Activated CD4-positive, alpha-beta T cell treated with anti-CD3 and anti-CD28 coated beads, Interleukin-2, amount 50 U/mL, for 48 hours (primary cell): ENCODE measurements around the gene KCNA3.
"Not testable (repeated sequence)": the region's sequence is repeated elsewhere in the genome, so short reads cannot be mapped to it uniquely, and the experiment has no call there.

Experiments
- DNase-seq, 2 experiments: peaks; one replicate each; pipeline ENCODE4 v3.0.0-alpha.2; 2020

KCNA3 gene

DNA sequence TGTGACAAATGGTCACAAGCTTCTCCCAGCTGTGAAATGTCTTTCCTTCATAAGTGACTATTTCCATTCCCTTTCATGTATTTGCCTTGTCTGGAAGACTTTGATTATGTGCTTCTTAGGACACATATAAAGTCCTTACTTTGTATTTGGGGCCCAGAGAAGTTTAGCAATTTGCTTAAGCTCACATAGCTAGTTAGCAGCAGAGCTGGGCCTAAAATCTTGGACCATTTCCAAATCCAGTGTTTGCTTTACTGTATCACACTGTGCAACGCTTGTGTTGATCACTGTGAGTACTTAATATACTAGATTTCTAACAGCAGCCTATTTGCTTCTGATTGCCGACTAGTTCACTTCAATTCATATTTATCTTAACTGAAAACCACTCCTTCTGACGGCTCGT is 2.2 kb upstream of the KCNA3 start:
- DNase-seq, result no peak

DNA sequence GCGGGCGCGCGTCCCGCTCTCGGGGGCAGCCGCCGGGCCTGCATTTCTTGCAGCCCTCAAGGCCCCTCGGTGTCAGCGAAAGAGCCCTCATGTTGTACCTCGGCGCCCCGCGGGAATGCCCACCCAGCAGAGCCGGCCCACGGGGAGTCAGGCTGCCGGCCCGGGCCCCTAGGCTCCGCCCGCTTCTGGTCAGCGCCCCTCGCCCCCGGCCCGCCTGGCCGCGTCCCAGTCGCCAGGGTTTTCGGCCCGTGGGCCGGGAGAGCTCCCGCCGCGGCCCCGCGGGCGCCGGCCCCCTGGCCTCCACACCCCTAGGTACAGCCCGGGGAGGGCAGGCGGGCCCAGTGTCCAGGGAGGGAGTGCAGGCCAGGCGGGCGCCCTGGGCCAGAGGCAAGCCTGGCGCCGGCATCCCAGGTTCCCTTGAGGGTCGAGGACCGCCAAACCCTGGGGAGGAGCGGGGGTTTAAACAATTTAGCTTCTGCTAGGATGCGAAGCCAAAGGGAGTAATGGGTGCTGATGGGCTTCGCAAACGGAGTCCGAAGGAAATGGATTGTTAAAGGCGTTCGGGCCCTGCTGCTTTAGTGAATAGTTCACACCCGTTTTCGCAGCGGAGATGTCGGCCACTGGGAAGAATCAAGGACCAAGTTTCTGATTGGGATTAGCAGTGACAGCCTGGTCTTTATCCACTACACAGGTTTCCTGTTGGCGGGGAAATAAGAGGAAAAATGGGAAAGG is 486 bp upstream of the KCNA3 start:
- DNase-seq, result no peak

DNA sequence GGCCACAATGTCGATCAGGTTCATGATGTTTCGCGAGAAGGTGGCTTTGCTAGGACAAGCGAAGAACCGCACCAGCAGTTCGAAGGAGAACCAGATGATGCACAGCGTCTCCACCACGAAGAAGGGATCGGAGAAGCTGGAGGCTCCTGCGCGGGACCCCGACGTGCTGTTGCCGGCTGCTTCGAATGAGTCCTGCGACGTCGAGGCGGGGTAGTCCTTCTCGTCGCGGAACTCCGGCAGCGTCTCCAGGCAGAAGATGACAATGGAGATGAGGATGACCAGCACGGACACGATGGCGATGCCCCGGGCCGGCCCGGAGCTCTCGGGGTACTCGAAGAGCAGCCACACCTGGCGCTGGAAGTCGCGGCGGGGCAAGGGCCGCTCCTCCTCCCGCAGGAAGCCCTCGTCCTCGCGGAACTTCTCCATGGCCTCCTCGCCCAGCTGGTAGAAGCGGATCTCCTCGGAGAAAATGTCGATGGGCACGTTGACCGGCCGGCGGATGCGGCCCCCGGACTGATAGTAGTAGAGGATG is 869 bp downstream of the KCNA3 start:
- peak; percentile 33 to 43 for DNase-seq

DNA sequence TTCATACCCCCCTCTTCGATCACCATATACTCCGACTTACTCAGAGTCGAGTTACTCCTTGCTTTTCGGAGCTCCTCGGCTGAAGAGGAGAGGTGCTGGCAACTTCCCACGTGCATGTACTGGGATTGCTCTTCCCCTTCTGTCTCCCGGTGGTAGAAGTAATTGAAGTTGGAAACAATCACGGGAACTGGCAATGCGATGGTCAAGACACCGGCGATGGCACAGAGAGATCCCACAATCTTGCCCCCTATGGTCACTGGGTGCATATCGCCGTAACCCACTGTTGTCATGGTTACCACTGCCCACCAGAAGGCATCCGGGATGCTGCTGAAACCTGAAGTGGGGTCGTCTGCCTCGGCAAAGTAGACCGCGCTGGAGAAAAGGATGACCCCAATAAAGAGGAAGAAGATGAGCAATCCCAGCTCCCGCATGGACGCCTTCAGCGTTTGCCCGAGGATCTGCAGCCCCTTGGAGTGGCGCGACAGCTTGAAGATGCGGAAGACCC is 1.5 kb downstream of the KCNA3 start:
- peak in 1 of 2 experiments; percentile 27 for DNase-seq

DNA sequence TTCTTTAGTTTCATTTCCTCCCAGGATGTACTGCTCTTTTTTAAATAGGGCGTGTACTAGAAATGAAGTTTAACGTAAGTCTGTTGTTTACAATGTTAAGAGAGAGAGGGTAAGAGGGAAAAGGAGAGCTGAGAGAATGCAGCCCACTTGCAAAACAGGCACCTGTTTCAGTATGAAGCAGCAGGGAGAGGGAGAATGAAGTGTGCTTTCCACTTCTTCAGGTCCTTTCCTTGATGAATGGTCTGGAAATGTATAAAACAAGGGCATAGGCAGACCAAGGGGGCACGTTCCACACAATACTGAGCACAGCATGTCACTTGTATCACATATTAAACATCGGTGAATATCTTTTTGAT is 2.0 kb downstream of the KCNA3 start:
- peak in 1 of 2 experiments; percentile 34 for DNase-seq

- DNase-seq, result peak; percentile 67 to 77
Observed at GRCh38 chr1:110672001-110672752, 2.6 kb downstream of the KCNA3 start.

- no peak for DNase-seq
Observed at GRCh38 chr1:110671361-110671760, 3.4 kb downstream of the KCNA3 start.

DNA sequence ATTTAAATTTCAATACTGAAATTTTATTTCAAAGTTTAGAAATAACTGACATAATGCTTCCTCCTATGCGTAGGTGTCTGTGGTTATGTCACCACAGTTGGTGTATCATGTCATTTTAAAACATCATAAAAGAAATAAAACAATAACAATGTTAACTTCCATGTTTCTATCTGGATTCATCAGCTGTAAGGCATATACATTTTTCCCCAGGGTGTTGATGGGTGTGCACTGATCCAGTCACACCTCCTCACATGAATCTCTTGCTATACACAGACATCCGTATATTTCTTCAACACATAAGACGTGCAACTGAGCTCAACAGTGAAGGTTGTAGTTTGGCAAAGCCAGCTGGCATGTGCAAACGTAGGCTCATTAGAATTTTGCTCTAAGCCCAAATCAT is 6.2 kb downstream of the KCNA3 start:
- no peak for DNase-seq

DNA sequence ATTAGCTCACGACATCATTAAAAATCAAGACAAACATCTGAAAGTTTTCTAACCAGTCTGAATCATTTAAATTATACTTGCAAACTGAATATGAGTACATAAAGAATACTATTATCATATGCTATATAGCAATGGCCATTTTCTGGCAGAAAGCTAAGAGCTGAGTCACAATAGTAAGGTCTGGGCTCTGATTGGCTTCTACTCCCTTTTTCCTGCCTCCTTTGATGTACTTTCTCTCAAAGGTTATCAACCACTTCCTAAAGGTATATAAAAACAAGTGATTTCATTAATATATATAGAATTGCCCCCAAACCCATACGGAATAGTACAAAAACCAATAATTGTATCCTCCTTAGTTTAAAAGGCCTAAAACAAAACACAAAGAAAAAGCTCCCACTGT is 7.0 kb downstream of the KCNA3 start:
- no peak for DNase-seq

DNA sequence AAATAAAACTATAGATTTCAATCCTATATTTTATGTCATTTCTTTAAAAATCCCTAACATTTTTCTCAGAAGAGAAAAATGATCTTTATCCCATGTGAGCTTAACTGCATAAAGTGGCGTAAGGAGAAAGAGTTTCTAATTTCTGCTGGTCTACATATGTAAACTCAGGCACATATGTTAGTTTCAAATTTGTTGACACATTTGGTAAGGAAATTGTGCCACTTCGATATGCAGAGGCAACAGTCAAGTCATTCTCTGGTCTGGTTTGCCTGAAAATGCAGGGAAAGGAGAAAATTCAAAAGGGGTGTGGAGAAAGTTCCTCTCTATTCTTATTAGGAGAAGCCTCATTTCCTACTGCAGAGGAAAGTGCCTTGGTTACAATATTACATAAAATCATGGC is 11.5 kb downstream of the KCNA3 start:
- no peak for DNase-seq

GRCh38 chr1:110659559-110659958 is 15.2 kb downstream of the KCNA3 start:
- not testable (repeated sequence) for DNase-seq

- no peak for DNase-seq
Observed at GRCh38 chr1:110657351-110657750, 17.4 kb downstream of the KCNA3 start.

- DNase-seq, result no peak
Observed at GRCh38 chr1:110650609-110651008, 24.1 kb downstream of the KCNA3 start.

GRCh38 chr1:110648417-110648816 is 26.3 kb downstream of the KCNA3 start:
- no peak for DNase-seq

DNA sequence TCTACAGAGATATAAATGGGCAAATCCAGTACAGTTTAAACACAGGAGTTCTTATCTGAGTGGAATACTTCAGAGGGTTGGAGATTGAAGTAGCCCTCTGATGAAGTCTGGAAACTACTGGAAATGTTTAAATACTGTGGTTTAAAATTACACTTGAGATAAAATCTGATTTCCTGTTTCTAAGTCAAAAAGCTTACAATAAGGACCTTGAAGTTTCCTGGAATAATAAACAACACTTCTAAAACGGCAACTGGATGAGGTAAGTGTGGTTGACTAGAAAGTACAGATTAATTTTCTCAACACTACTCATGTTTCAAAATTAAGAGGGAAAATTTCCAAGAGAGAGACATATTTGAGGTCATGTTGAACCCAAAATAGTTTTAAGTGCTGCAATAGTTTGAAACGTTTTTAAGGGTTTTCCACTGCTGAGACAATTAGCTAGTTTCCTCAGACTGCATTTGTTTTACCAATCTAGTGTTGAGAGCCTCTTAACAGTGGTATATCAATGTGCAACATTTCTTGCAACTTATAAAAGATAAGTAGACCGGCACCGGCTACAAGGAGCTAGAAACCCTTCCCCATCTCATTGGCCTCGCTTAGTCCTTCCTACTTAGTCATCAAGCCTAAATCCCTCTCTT is 27.4 kb downstream of the KCNA3 start:
- no peak for DNase-seq

DNA sequence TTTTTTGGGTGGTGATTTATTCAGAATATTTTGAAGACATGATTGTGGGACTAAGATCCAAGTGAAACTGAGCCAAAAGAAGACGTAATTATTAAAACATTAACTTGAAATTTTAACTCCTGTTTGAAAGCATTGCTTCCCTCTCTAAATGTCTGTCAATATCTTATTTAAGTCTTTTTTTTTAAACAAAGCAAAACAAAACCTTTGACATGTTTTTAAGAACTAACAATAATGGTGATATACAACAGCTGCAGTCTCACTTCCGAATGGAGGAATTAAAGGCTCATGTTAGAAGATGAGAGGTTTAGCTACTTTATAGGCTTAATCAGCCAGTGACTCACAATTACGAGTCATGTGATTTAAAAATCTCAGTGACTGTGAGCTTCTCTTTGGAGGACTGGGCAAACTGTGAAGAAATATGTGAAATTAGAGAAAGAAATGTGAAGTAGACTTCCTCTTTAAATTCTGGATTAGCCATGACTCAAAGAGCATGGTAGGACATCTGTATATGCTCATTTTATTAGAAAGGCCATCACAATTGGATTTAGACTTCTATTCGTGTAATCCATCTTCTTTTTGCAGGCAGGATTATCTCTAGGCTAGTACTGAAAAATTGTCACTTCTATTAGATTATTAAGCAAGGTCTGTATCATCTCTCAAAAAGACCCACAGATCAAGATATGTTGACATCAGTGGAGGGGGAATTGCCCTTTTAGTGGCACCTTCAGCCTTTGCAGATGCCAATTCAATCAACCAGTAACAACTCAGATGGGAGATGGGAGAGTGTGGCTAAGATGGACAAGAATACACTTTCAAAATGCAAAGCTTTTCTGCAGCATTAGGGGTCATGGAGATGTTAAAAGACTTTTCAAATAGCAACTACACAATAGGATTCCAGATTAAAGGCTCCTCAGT is 28.7 kb downstream of the KCNA3 start:
- no peak for DNase-seq

DNA sequence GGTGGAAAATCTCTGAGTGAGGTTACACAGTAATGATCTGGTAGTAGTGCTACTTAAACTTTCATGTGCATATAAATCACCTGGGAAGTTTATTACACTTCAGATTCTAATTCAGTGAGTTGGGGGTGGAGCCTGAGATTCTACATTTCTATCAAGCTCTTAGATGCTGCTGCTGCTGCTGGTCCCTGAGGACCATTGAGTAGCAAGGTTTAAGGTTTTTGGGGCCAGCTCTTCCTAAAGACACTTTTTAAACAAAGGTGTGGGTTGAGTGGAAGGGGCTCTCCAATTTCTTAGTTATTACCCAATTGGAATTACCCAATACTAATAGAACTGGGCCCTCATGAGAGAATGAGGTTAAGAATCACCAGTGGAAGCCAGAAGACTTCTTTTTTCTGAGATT is 29.5 kb downstream of the KCNA3 start:
- no peak for DNase-seq

- DNase-seq, result no peak
Observed at GRCh38 chr1:110643879-110644472, 30.8 kb downstream of the KCNA3 start.

GRCh38 chr1:110639724-110640386 is 34.9 kb downstream of the KCNA3 start:
- no peak for DNase-seq

DNA sequence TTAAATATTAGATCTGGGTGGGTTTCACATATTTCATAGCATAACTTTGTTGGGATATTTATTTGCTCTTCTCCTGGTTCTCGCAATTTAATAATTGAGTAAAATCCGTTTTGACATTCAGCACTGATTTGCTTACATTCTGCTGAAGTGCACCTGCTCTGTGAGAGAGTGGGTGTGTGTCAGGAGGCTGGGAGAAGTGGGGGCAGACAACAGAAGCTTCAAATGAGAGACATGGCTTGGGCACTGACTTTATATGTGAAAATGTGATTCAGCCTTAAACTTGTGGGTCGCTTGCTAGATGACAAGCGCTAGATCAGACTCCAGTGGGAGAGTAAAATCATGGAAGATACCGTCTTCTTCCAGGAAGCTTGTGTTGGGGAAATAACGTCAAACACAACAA is 36.2 kb downstream of the KCNA3 start:
- DNase-seq, result no peak

DNA sequence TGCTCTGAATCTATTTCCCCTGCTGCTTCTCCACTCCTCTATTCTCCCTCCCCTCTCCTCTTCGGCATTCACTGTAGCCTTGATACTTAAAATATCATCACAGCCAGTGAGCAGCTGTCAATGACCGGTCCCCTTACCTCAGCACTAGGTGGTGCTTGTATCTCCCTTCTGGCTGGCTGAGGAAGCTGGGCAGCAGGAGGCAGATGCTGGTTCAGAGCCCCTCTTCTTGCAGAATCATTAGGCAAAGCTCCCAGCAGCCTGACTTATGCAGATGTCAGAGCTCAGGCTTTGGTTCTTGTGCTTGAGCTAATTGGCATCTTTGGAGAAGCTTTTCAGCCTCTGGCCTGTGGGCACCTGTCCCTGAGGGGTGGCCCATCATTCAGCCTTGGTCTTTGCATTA is 36.7 kb downstream of the KCNA3 start:
- no peak for DNase-seq

GRCh38 chr1:110637475-110637874 is 37.3 kb downstream of the KCNA3 start:
- DNase-seq, result no peak
